Aorta (tissue), 5 donors: Measurements from ENCODE around the gene ZNF747. TPM values are rescaled to one million over a fixed set of nuclear protein-coding genes. Genes with fewer than 3 reads are reported as not detected.
A peak's percentile ranks its signal among the peaks of the same experiment; 100 is the strongest.

Source experiments
- ATAC-seq: fragments of 200-7000 bp; cut with Tn5 transposase; one replicate; pipeline ENCODE4 v1.9.1; 2022; ENCODE audit warnings: moderate library complexity; ENCODE audit not compliant: low FRiP score
- DNase-seq, 2 donors: peaks; one replicate each; pipeline ENCODE4 v3.0.0-alpha.2; 2020
- H3K27ac ChIP-seq, 2 donors: one replicate each; pipeline ENCODE4 v1.5.1; 2013; ENCODE audit warnings: low read length in 2 of 2, mild to moderate bottlenecking in 2 of 2, moderate library complexity in 2 of 2, control low read depth in 1 of 2, inconsistent platforms in 1 of 2, low read depth in 1 of 2
- H3K27me3 ChIP-seq, 2 donors: one replicate each; pipeline ENCODE4 v1.6.1; 2013; ENCODE audit warnings: control low read depth in 1 of 2, low read length in 1 of 2, mild to moderate bottlenecking in 1 of 2, moderate library complexity in 1 of 2; ENCODE audit not compliant: insufficient read depth in 2 of 2, control insufficient read depth in 1 of 2
- H3K36me3 ChIP-seq, 2 donors: one replicate each; pipeline ENCODE4 v1.6.1; 2013; ENCODE audit warnings: control low read depth in 1 of 2, low read length in 1 of 2, mild to moderate bottlenecking in 1 of 2; ENCODE audit not compliant: insufficient read depth in 2 of 2, control insufficient read depth in 1 of 2
- H3K4me1 ChIP-seq, 2 donors: one replicate each; pipeline ENCODE4 v1.6.1; 2013; ENCODE audit warnings: low read length in 2 of 2, control low read depth in 1 of 2, mild to moderate bottlenecking in 1 of 2, moderate library complexity in 1 of 2; ENCODE audit not compliant: insufficient read depth in 2 of 2, control insufficient read depth in 1 of 2
- H3K4me3 ChIP-seq, 2 donors: one replicate each; pipeline ENCODE4 v1.5.1; 2013; ENCODE audit warnings: low read length in 2 of 2, control low read depth in 1 of 2, mild to moderate bottlenecking in 1 of 2
- H3K9me3 ChIP-seq: one replicate; pipeline ENCODE4 v1.6.1; 2013; ENCODE audit warnings: mild to moderate bottlenecking, low read length; ENCODE audit not compliant: control insufficient read depth
- WGBS, 2 donors: extraction: QIAGEN DNeasy Blood & Tissue Kit; methylation state at CpG; one replicate each; pipeline ENCODE4 v1.1.7; 2013; 5-methylcytosine and 5-hydroxymethylcytosine counted together
- intact Hi-C, 2 donors: fragments of 100-400 bp; cut with DNase I; formaldehyde crosslinking; loops; one replicate each; pipeline versions ENCODE4 v1.14.2 to v1.15.0; 2022
- polyA plus RNA-seq, 2 donors: library from polyadenylated mRNA; stranded (reverse); fragments of 200-250 nt; gene quantifications; one replicate each; pipeline ENCODE4 v1.2.3, GENCODE V29; 2013
- total RNA-seq, 2 donors: library from RNA; stranded (reverse); fragmentation: NEBNext Ultra II Directional; extraction: Animal tissue kit (Norgen Biotek cat#: 25700); gene quantifications; one replicate each; pipeline ENCODE4 v1.2.1, GENCODE V29; 2021
- donor health status: healthy with polysubstance abuse.
- donor health status: Bipolar disorder and iron deficiency.
- donor health status: DM: no; HTN: no; CAD: no.
- donor health status: DM: no; HTN: no; CAD: no.
- donor health status: DM: yes; HTN: yes; CAD: no.

The ZNF747 gene
- total and polyA plus RNA-seq, 4 donors: 5.1 to 9.5 (median 8.7) TPM

DNA sequence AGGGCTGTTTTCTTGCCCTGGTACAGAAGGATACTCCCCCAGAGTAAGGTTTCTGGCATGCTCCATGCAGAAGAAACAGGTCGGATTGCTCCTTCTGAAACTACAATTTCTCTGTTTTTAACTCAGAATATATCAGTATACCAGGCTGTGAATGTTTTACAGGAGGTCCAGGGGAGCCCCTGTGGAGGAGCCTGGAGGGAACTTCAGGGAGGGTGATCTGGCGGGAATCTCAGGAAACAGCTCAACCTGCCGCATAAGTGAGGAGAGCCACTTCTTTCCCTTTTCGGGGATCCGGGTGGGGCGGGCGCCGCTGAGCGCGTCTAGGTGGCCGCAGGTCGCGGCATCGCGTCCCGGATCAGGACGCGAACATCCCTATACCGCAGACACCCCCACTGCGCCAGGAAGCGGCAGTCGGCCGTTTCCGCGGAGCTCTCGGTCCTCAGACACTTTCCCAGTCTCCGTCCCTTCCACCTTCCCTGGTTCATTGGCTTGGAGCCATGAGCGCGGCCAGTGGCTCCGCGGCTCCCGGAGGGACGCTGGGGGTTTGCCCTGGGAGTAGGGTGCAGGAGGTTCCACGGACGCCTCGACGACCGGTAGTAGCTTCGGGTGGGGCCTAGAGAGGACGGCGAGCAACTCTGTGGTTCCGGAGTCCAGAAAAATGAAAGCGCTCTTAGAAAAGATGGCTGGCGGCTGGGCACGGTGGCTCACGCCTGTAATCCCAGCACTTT, 26.6 kb upstream of the ZNF747 start:
- no peak for ATAC-seq

DNA sequence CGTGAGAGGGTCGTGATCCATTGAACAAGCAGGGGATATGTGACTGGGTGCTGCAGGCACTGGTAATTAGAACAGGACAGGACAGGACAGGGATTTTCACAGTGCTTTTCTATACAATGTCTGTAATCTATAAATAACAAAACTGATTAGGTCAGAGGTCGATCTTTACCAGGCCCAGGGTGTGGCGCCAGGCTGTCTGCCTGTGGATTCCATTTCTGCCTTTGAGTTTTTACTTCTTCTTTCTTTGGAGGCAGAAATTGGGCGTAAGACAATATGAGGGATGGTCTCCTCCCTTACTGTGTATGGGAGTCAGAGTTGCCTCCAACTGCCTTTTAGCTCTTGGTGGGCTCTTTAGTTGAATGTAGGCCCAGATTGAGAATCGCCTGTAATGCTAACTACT, 25.0 kb upstream of the ZNF747 start:
- WGBS, 2 donors: 91 to 96% methylated on average over 6 of the region's 6 CpGs
- no peaks in the 10 kb centered on the region for H3K27me3 ChIP-seq
- DNase-seq (no peak), ATAC-seq (no peak)
- H3K4me1 ChIP-seq: no peaks in the 10 kb centered on the region
- no peak overlapping the region for H3K27ac ChIP-seq
- intact Hi-C loops: no loop called here
- H3K4me3 ChIP-seq: no peak overlapping the region
- H3K9me3 ChIP-seq: no peaks in the 10 kb centered on the region
- H3K36me3 ChIP-seq: peaks cover 0 to 4% of the 10 kb centered on the region in 2 donors

More for the DNA sequence above, 26.6 kb upstream of the ZNF747 start:
- H3K4me1 ChIP-seq: no peaks in the 10 kb centered on the region
- WGBS, 2 donors: 12 to 15% methylated on average over 46 of the region's 46 CpGs
- H3K36me3 ChIP-seq: no peaks in the 10 kb centered on the region
- H3K9me3 ChIP-seq: no peaks in the 10 kb centered on the region
- DNase-seq: peak; percentile 66 to 79
- no peaks in the 10 kb centered on the region for H3K27me3 ChIP-seq
- peak overlapping the region in 1 of 2 donors; percentile 28 for H3K4me3 ChIP-seq
- intact Hi-C loops: no loop called here
- H3K27ac ChIP-seq: no peak overlapping the region

- DNase-seq (peak in 1 of 2 donors; percentile 82), ATAC-seq (no peak)
- no peaks in the 10 kb centered on the region for H3K4me1 ChIP-seq
- H3K36me3 ChIP-seq: peaks cover 0 to 4% of the 10 kb centered on the region in 2 donors
- WGBS, 2 donors: 89 to 91% methylated on average over 21 of the region's 21 CpGs
- intact Hi-C loops: loop anchor here in 1 of 2 donors (1.0 kb wide), 1 partner anchor 12 kb away; the partner anchor contains the start of gene ZNF688
- H3K27ac ChIP-seq: no peak overlapping the region
- H3K4me3 ChIP-seq: no peak overlapping the region
- no peaks in the 10 kb centered on the region for H3K27me3 ChIP-seq
- no peaks in the 10 kb centered on the region for H3K9me3 ChIP-seq
Measured at GRCh38 chr16:30558789-30559377, 24.2 kb upstream of the ZNF747 start.

DNA sequence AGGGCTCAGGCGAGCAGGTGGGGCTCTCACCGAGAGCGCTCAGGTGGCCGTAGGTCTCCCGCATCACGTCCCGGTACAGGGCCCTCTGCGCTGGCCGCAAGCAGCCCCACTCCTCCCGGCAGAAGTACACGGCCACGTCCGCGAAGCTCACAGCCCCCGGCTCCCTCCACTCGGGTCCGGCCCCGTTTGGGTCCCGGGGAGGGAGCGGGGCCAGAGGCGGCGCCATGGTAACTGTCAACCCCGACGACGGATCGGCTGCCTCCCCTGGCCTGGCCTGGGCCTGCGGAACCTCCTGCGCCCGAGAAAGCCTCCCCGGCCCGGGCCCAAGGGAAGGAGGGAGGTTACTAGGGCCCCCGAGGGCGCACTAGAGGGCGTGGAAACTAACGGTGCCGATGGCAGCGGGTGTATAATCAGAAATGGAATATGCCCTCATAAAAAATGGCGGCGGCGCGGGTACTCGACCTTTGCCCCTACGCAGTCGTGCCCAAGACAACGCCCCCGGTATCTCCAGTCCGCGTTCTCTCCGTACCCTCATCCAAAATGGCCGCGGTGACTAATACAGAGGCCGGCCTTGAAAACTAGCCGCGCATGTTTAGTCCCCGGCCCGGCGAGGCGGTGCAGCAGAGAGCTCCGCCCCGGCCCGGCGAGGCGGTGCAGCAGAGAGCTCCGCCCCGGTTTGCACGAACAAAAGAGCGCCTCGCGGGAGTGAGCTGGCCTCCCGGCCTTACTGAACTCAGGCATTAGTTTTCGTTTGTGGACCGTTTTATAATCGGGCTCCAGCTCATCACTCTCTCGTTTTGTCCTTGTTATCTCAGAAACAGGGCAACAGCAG, 23.5 kb upstream of the ZNF747 start, which contains the start of gene ZNF764:
ZNF764 (minus strand) TSS at position 418 of the 832 bp plus-strand sequence; CDS start at position 226, 192 bp downstream.
- Histone ChIP-seq H3K36me3 (peaks cover 0 to 4% of the 10 kb centered on the region in 2 donors), H3K4me1 (no peaks in the 10 kb centered on the region), H3K9me3 (no peaks in the 10 kb centered on the region), H3K27ac (peak within 1 kb of the TSS in 1 of 2 donors; percentile 53), H3K27me3 (no peaks in the 10 kb centered on the region), H3K4me3 (peak within 1 kb of the TSS; percentile 39 to 63)
- DNase-seq (peak; percentile 98 to 99), ATAC-seq (peak; percentile 98)
- WGBS, 2 donors: 0 to 1% methylated on average over 73 to 74 of the region's 74 CpGs
- intact Hi-C loops: loop anchor here in 1 of 2 donors (1.0 kb wide), 1 partner anchor 13 kb away; the partner anchor contains the start of gene ZNF688

- 0 to 1% methylated on average over 17 of the region's 17 CpGs for WGBS, 2 donors
- peaks cover 0 to 4% of the 10 kb centered on the region in 2 donors for H3K36me3 ChIP-seq
- H3K4me1 ChIP-seq: no peaks in the 10 kb centered on the region
- no peaks in the 10 kb centered on the region for H3K27me3 ChIP-seq
- DNase-seq (peak in 1 of 2 donors; percentile 81), ATAC-seq (no peak)
- peak overlapping the region in 1 of 2 donors; percentile 53 for H3K27ac ChIP-seq
- H3K4me3 ChIP-seq: peak overlapping the region; percentile 39 to 63
- intact Hi-C loops: no loop called here
- H3K9me3 ChIP-seq: no peaks in the 10 kb centered on the region
Measured at GRCh38 chr16:30557707-30557956, 23.0 kb upstream of the ZNF747 start.

DNA sequence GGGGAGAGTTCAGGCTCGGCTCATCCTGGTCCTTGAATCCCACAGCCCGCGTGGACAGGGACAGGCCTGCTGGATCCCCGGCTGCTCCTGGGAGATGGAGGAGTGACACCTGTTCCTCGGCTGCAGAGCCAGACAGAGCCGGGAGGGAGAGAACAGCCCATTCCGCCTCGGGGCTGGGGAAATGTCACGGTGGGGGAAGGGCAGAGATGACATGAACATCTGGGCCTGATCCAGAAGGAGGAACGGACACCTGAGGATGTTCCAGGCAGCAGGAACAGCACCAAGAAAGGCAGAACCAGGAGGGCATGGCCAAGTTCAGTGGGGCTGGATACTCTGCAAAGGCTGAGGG, 21.4 kb upstream of the ZNF747 start:
- WGBS, 2 donors: 77 to 80% methylated on average over 9 to 10 of the region's 10 CpGs
- intact Hi-C loops: no loop called here

DNA sequence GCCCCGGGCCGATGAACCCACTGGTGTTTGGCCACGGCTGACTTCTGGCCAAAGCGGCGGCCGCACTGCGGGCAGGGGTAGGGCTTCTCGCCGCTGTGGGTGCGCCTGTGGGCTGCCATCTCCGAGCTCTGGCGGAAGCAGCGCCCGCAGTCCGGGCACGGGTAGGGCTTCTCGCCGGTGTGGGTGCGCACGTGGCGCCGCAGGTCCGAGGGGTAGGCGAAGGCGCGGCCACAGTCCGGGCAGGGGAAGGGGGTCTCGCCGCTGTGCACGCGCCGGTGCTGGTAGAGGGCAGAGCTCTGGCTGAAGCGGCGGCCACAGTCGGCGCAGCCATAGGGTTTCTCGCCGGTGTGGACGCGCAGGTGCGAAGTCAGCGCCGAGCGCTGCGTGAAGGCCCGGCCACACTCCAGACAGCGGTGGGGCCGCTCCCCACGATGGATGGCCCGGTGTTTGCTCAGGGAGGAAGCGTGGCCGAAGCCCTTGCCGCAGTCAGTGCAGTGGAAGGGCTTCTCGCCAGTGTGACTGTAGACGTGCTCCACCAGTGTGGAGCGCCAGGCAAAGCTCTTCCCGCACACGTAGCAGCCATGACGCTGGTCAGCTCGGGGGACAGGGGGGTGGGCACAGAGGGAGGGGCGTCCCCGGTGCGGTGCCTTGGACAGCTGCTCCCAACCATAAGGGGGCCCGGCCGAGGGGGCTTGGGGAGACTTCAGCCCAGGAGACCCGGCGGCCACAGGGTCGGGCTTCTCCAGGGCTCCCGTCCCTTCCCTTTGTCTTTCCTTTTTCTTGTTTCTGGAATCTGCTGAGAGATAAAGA, 20.9 kb upstream of the ZNF747 start:
- Histone ChIP-seq H3K9me3 (no peaks in the 10 kb centered on the region), H3K4me1 (no peaks in the 10 kb centered on the region), H3K36me3 (peaks cover 0 to 4% of the 10 kb centered on the region in 2 donors), H3K27ac (no peak overlapping the region), H3K4me3 (no peak overlapping the region), H3K27me3 (no peaks in the 10 kb centered on the region)
- ATAC-seq: no peak
- 96% methylated on average over 65 to 69 of the region's 69 CpGs for WGBS, 2 donors
- intact Hi-C loops: no loop called here
- DNase-seq: no peak

More for the DNA sequence above, 21.4 kb upstream of the ZNF747 start:
- no peak for DNase-seq
- no peaks in the 10 kb centered on the region for H3K27me3 ChIP-seq
- H3K4me3 ChIP-seq: no peak overlapping the region
- H3K36me3 ChIP-seq: peaks cover 0 to 4% of the 10 kb centered on the region in 2 donors
- no peak overlapping the region for H3K27ac ChIP-seq
- H3K9me3 ChIP-seq: no peaks in the 10 kb centered on the region
- no peak for ATAC-seq
- no peaks in the 10 kb centered on the region for H3K4me1 ChIP-seq
